ENCODE data around the gene CROCC2. TPM values are rescaled to one million over a fixed set of nuclear protein-coding genes. Genes with fewer than 3 reads are reported as not detected.
A peak's percentile ranks its signal among the peaks of the same experiment; 100 is the strongest.

CROCC2 gene
- total RNA-seq, 1 donor from 2014 or later = not detected

- DNase-seq (ENCODE audit: missing footprints) (peak; percentile 45), ATAC-seq (no peak)
- intact Hi-C loops (cut with DNase I) = no loop called here
Observed at GRCh38 chr2:240888130-240888889, 17.8 kb upstream of the CROCC2 start.

- ATAC-seq = no peak
- DNase-seq (ENCODE audit: missing footprints) = peak; percentile 21
- intact Hi-C loops (cut with DNase I) = no loop called here
Observed at GRCh38 chr2:240888890-240889573, 17.1 kb upstream of the CROCC2 start.

DNA sequence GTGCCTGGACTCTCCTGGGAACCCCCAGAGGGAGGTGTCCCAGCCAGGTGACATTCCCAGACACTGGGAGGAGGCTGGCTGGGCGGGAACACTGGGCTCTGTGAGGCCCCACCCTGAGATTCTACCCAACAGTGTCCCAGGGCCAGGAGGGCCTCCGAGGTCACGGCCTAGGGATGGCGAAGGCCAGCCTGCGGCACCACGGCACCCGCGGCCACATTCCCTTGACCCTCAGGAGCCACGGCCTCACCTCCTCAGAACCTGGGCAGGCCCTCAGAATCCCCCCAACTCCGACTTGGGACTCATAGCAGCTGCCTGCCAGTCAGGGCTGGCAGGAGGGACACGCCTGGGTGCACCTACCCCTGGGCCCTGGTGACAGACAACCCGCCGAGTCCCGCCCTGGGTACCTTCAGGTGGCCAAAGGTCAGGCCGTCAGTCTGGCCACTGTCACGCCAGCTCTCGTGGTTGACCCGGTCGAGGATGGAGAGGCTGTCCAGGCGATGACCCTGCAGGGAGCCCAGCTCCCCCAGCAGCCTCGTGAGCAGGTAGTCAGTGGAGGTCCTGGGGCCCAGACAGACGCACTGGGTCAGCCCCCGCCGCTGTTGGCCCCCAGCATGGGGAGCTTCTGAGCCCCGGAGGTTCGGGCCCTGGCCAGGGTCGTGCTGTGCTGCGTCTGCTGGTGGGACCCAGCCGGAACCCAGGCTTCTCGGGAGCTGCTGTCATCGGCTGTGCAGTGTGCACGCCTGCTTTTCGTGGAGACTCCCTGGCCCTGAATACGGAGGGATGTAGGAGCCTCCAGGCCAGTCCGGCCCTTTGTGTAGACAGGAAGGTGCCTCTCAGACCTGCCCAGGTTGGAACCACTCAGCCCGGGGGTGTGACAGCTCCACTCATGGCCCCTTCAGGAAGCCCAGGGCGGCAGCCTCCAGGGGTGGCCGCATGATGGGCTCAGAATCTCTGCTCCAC, 16.3 kb upstream of the CROCC2 start:
- intact Hi-C loops (cut with DNase I) = no loop called here
- no peak for ATAC-seq
- peak; percentile 61 for DNase-seq (ENCODE audit: missing footprints)

DNA sequence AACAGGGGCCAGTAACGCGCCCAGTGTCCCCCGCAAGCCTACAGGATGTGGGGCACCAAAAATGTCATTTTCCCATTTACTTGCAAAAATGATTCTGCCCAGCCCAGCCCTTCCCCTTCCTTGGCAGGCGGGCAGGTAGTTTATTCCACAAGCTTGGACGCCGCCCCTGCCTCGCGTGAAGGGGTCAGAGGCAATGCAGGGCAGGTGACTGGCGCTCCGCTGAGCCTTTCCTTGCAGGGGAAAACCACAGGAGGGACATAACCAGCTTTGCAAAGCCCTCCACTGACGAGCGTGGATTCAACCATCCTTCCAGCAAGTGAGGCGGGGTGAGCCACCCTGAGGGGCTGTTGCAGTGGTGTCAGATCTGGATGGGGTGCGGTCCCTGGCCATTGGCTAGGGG, 15.4 kb upstream of the CROCC2 start:
- no peak for ATAC-seq
- DNase-seq (ENCODE audit: missing footprints) = no peak
- intact Hi-C loops (cut with DNase I) = no loop called here

DNA sequence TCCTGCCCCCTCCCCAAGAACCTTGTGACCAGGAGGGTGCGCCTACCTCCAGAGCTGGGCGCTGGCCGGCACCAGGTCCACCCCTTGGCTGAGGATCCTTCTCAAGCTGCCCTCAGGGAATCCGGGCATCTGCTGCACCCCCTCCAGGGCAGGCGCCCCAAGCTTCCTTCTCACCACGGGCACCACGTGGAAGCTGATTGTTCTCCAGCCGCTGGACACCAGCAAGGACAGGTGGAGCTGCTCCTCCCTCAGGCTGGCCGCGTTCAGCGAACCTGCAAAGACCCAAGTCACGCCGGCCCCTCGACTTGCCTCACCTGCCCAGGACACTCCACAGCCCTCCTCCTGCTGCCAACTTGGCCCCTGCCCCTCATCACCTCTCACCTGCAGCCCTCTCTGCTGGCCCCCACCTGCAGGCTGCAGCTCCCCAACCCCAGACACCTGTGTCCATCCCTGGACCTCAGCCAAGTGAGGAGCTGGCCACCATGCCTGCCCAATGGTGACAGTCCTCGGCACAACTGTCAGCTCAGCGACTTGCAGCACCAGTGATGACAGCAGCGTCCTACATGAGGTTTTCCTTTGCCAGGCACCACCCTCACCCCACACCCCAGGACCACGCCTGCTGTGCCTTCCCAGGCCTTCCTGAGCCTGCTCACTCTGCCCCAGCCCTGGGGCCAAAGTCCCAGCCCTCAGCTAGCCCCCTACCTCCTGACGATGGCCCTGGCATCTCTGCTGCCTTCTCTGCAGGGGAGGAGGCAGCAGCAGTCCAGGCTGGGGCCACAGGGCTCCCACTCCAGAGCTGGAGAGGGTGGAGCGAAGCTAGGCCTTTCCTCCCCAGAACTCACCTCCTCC, 14.4 kb upstream of the CROCC2 start:
- intact Hi-C loops (cut with DNase I) = no loop called here
- no peak for ATAC-seq
- DNase-seq (ENCODE audit: missing footprints) = no peak

DNA sequence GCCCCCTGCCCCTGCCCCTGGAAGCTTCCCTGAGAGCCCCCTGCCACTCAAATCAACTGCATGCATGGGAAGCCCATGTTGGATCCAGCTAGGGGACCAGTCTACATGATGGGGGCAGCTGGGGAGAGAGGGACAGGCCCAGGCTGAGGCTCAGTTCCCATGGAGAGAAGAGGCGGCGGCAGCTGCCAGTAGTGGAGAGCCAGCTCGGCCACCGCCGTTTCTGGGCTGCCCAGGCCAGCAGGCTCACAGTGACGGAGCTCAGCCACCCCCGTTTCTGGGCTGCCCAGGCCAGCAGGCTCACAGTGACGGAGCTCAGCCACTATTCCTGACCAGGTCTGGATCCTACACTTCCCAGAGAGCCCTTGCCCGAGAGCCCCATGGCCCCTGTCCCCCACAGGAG, 13.8 kb upstream of the CROCC2 start:
- intact Hi-C loops (cut with DNase I) = no loop called here
- no peak for ATAC-seq
- DNase-seq (ENCODE audit: missing footprints) = no peak

DNA sequence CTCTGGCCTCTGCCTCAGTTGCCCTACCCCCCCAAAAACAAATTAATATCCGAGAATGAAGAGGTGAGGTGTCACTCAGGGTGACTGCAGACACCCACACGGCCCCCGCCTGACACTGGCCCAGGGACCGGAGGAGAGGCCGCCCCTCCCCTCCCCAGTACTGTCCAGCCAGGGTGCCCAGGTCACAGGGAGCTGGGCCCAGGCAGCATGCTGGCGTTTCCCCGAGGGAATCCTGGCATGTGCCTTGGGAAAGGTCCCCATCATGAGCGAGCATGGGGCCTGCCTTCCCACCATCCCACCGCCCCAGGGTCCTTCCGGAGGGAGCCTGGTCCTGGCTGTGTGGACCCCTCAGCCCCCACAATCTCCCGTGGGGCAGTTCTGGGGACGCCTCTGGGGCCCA, 13.2 kb upstream of the CROCC2 start:
- ATAC-seq (no peak), DNase-seq (ENCODE audit: missing footprints) (no peak)
- intact Hi-C loops (cut with DNase I) = no loop called here

- intact Hi-C loops (cut with DNase I) = no loop called here
- DNase-seq (ENCODE audit: missing footprints) = no peak
- ATAC-seq = no peak
Observed at GRCh38 chr2:240893363-240893844, 12.7 kb upstream of the CROCC2 start.

DNA sequence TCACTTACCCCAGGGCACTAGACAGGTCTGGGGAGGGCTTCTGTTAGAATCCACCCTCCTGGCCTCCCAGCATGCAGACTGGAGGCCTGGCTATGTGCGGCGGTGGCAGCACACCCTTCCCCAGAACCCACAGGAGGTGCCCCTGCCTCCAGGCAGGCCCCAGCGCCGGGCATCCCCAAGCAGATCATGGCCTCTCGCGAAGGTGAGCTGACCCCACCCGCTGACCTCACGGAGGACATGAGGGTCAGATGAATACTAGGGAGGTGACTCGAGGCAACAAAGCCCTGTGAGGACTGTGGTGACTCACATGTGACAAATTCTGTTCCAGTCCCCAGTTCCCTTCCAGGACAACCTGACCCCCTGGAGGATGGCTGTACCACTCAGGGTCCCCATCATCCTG, 12.1 kb upstream of the CROCC2 start:
- DNase-seq (ENCODE audit: missing footprints) (no peak), ATAC-seq (no peak)
- intact Hi-C loops (cut with DNase I) = no loop called here

DNA sequence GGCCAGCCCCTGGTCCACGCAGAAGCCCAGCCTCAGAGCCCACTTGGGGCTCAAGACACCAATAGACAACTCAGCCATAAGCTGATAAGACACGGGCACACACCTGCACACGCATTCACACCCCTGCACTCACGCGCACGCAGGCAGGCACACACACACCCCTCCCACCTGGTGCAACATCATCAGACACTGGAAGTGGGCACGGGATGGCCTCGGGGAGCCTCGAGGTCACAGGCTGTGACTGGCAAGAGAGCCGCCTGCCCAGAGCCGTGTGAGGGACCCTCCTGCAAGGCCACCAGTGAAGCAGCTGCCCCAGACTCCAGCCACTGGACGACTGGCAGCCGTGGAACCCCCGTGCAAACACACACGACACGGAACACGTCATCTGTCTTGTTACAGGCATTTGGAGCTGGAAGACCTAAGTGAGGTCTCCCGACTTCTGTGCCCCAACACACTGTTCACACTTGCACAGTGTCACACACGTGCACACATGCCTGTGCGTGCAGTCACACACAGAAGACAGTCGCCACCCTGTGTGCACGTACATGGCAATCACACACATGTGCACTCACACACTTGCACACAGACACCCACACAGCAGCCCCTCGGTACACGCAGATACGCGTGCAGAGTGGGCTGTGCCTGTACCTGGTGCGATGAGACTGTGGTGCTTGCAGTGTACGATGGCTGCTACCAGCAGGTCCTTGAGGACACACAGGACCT, 11.1 kb upstream of the CROCC2 start:
- ATAC-seq = no peak
- DNase-seq (ENCODE audit: missing footprints) = no peak
- intact Hi-C loops (cut with DNase I) = no loop called here

GRCh38 chr2:240895656-240896388, 10.3 kb upstream of the CROCC2 start, which contains the start of gene MAB21L4:
Gene MAB21L4, minus strand, starts transcription at chr2:240896156. Its CDS starts 159 bp downstream, at chr2:240895997.
- no peak for DNase-seq (ENCODE audit: missing footprints)
- intact Hi-C loops (cut with DNase I) = no loop called here

DNA sequence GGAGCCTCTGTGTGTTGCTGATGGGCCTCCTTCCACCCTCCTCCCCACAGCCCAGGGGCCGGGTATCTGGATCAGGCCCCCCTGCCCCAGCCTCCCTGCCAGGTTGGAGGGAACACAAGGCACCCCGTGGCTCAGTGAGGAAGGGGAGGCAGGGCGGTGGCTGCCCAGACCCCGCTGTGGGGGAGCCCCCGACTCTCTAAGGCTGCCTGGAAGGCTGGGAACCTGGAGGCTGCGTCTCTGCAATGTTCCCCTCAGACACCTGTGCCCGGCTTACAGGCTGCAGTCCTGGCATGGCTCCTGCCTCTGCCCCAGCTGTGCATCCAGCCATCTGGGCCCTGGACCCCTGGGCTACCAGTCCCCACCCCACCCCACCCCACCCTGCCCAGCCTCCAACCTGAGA, 9.7 kb upstream of the CROCC2 start:
- DNase-seq (ENCODE audit: missing footprints) (no peak), ATAC-seq (no peak)
- intact Hi-C loops (cut with DNase I) = no loop called here

More at GRCh38 chr2:240895656-240896388, 10.3 kb upstream of the CROCC2 start, which contains the start of gene MAB21L4:
- ATAC-seq = no peak

- intact Hi-C loops (cut with DNase I) = no loop called here
- DNase-seq (ENCODE audit: missing footprints) (no peak), ATAC-seq (no peak)
Observed at GRCh38 chr2:240896871-240897692, 9.1 kb upstream of the CROCC2 start.

DNA sequence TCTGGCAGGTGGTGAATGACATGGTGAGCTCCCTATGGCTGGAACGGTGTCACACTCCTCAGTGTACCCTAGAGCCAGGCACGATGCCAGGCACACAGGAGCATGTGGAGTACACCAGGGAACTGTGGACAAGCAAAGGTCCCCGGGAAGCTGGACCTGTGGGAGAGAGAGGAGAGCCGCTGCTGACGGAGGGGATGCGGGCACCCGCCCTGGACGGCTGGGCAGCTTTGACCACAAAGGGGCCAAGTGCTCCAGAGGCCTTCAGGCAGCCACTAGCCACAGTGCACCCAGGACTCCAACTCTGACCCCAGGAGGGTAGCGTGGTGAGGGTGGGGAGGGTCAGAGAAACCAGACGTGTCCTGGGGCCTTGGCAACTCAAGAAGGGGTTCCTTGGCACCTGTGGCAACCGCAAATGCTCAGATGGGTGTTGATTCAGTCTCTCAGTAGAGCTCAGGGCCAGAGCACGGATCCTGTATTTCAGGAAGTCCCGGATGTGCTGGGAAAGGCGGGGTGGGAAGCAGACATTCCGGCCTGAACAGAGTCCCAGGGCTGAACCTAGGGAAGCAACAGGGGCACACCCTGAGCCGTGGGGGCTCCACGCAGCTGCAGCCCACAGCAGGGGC, 7.9 kb upstream of the CROCC2 start:
- intact Hi-C loops (cut with DNase I) = no loop called here
- peak; percentile 52 for ATAC-seq
- no peak for DNase-seq (ENCODE audit: missing footprints)

GRCh38 chr2:240898731-240899467, 7.2 kb upstream of the CROCC2 start:
- ATAC-seq = peak; percentile 30
- DNase-seq (ENCODE audit: missing footprints) = peak; percentile 45
- intact Hi-C loops (cut with DNase I) = no loop called here

Data from Right ventricle myocardium inferior (tissue), 1 donor.